HEK293 (cell line): ENCODE data around the gene NUBPL.

Experiments
- CTCF ChIA-PET: fragments of 350-600 bp; formaldehyde crosslinking; extraction: SDS; loops from one replicate; lab custom pipeline; 2021; ENCODE audit warnings: antibody characterized with exemption; lab: Yijun Ruan, JAX
- POLR2A ChIA-PET: fragments of 300-600 bp; formaldehyde crosslinking; extraction: SDS; loops from one replicate; lab custom pipeline; 2020; ENCODE audit warnings: antibody characterized with exemption, inconsistent platforms; lab: Yijun Ruan, JAX
- H3K27ac ChIP-seq: fragments of 200-500 bp; sonication (Bioruptor generic); 2 replicates; pipeline ENCODE4 v1.5.1; 2014; ENCODE audit warnings: low read depth, low read length, control low read depth, inconsistent platforms; ENCODE audit errors: extremely low read depth
- H3K36me3 ChIP-seq, 2 experiments: fragments of 200-500 bp in 1 of 2; sonication (Bioruptor generic) in 1 of 2; 1 replicate in 1 of 2; 2 replicates in 1 of 2; pipeline ENCODE4 v1.5.1; 2014 to 2017; ENCODE audit warnings: inconsistent platforms in 2 of 2, low read length in 2 of 2; ENCODE audit not compliant: control insufficient read depth in 2 of 2, insufficient read depth in 1 of 2
- H3K4me1 ChIP-seq: fragments of 200-500 bp; sonication (Bioruptor generic); 2 replicates; pipeline ENCODE4 v1.5.1; 2014; ENCODE audit warnings: mild to moderate bottlenecking, low read length, inconsistent platforms; ENCODE audit not compliant: control insufficient read depth, insufficient read depth
- H3K4me3 ChIP-seq: 2 replicates; pipeline ENCODE4 v1.5.1; 2011; ENCODE audit warnings: low read depth, mild to moderate bottlenecking, control low read depth, low read length, moderate library complexity
- H3K9me3 ChIP-seq: fragments of 200-500 bp; sonication (Bioruptor generic); 2 replicates; pipeline ENCODE4 v1.5.1; 2014; ENCODE audit warnings: low read depth, low read length, inconsistent platforms; ENCODE audit not compliant: control insufficient read depth, insufficient read depth
- GLI4 ChIP-seq: fragments of 450-650 bp; formaldehyde crosslinking; IDR thresholded peaks from 2 replicates; pipeline ENCODE4 v1.5.1; 2016; ENCODE audit warnings: missing biosample characterization, missing genetic modification characterization
- INSM2 ChIP-seq: fragments of 450-650 bp; formaldehyde crosslinking; IDR thresholded peaks from 2 replicates; pipeline ENCODE4 v1.5.1; 2016; ENCODE audit warnings: missing biosample characterization, missing genetic modification characterization
- MYNN ChIP-seq: fragments of 450-650 bp; formaldehyde crosslinking; IDR thresholded peaks from 2 replicates; pipeline ENCODE4 v1.5.1; 2016; ENCODE audit warnings: missing biosample characterization, missing genetic modification characterization, borderline replicate concordance
- PRDM1 ChIP-seq: fragments of 450-650 bp; formaldehyde crosslinking; IDR thresholded peaks from 2 replicates; pipeline ENCODE4; 2016; ENCODE audit warnings: missing biosample characterization, missing genetic modification characterization
- RBAK ChIP-seq: fragments of 450-650 bp; formaldehyde crosslinking; IDR thresholded peaks from 2 replicates; pipeline ENCODE4 v1.5.1; 2016; ENCODE audit warnings: missing biosample characterization, missing genetic modification characterization
- REST ChIP-seq: fragments of 450-650 bp; formaldehyde crosslinking; IDR thresholded peaks from 2 replicates; pipeline ENCODE4 v1.5.1; 2016; ENCODE audit warnings: missing biosample characterization, missing genetic modification characterization
- SP3 ChIP-seq: fragments of 450-650 bp; formaldehyde crosslinking; IDR thresholded peaks from 2 replicates; pipeline ENCODE4 v1.5.1; 2016; ENCODE audit warnings: missing biosample characterization, missing genetic modification characterization
- ZIC2 ChIP-seq: fragments of 450-650 bp; formaldehyde crosslinking; IDR thresholded peaks from 2 replicates; pipeline ENCODE4 v1.5.1; 2016; ENCODE audit warnings: missing biosample characterization, missing genetic modification characterization
- ZNF514 ChIP-seq: fragments of 450-650 bp; formaldehyde crosslinking; IDR thresholded peaks from 2 replicates; pipeline ENCODE4 v1.5.1; 2016; ENCODE audit warnings: missing biosample characterization, missing genetic modification characterization
- ZNF623 ChIP-seq: fragments of 450-650 bp; formaldehyde crosslinking; IDR thresholded peaks from 2 replicates; pipeline ENCODE4 v1.5.1; 2016; ENCODE audit warnings: missing biosample characterization, missing genetic modification characterization
- ZNF777 ChIP-seq: fragments of 450-650 bp; formaldehyde crosslinking; IDR thresholded peaks from 2 replicates; pipeline ENCODE4 v1.5.1; 2017; ENCODE audit warnings: missing biosample characterization, missing genetic modification characterization, borderline replicate concordance
- TF ChIP-seq, protein P1 (sequence below): fragments of 450-650 bp; formaldehyde crosslinking; IDR thresholded peaks from 2 replicates; pipeline ENCODE4 v1.5.1; 2016; ENCODE audit warnings: missing biosample characterization, missing genetic modification characterization

The NUBPL gene

GRCh38 chr14:31837031-31837430 lies 275.8 kb downstream of the NUBPL start:
- CTCF ChIA-PET: interaction anchor here (0.7 kb wide), 1 partner anchor 349 kb away, joined by 4 read pairs; the partner anchor contains the start of gene GPR33
- Histone ChIP-seq H3K36me3 (no peaks in the 10 kb centered on the region), H3K4me3 (no peak overlapping the region)
- TF ChIP-seq PRDM1 (tag by site-specific recombination): no peak
- TF ChIP-seq, all 188 proteins: peak for 0
- Histone ChIP-seq H3K4me1 (peaks cover 6% of the 10 kb centered on the region; the same call in 1 of the 2 replicates), H3K9me3 (no peaks in the 10 kb centered on the region), H3K27ac (no peak overlapping the region)
- POLR2A ChIA-PET: no interaction called here

- TF ChIP-seq ZNF777 (tag by site-specific recombination) (no peak), MYNN (tag by site-specific recombination) (no peak), REST (tag by site-specific recombination) (no peak), ZIC2 (tag by site-specific recombination) (no peak), ZNF514 (tag by site-specific recombination) (no peak), INSM2 (tag by site-specific recombination) (no peak), RBAK (no peak)
- CTCF ChIA-PET: no interaction called here
- POLR2A ChIA-PET: no interaction called here
- no peak overlapping the region for H3K4me3 ChIP-seq
- H3K36me3 ChIP-seq: no peaks in the 10 kb centered on the region
- no peaks in the 10 kb centered on the region for H3K4me1 ChIP-seq
- no peak overlapping the region for H3K27ac ChIP-seq
- no peaks in the 10 kb centered on the region for H3K9me3 ChIP-seq
Measured at GRCh38 chr14:31842899-31843298, 281.7 kb downstream of the NUBPL start.

- ChIA-PET POLR2A (no interaction called here), CTCF (interaction anchor here (1.0 kb wide), 1 partner anchor 100 kb away, joined by 3 read pairs; no protein-coding TSS in a partner anchor)
- Histone ChIP-seq H3K9me3 (no peaks in the 10 kb centered on the region), H3K27ac (no peak overlapping the region), H3K4me3 (no peak overlapping the region), H3K4me1 (no peaks in the 10 kb centered on the region), H3K36me3 (no peaks in the 10 kb centered on the region)
- TF ChIP-seq, protein P1, sequence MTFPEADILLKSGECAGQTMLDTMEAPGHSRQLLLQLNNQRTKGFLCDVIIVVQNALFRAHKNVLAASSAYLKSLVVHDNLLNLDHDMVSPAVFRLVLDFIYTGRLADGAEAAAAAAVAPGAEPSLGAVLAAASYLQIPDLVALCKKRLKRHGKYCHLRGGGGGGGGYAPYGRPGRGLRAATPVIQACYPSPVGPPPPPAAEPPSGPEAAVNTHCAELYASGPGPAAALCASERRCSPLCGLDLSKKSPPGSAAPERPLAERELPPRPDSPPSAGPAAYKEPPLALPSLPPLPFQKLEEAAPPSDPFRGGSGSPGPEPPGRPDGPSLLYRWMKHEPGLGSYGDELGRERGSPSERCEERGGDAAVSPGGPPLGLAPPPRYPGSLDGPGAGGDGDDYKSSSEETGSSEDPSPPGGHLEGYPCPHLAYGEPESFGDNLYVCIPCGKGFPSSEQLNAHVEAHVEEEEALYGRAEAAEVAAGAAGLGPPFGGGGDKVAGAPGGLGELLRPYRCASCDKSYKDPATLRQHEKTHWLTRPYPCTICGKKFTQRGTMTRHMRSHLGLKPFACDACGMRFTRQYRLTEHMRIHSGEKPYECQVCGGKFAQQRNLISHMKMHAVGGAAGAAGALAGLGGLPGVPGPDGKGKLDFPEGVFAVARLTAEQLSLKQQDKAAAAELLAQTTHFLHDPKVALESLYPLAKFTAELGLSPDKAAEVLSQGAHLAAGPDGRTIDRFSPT (tag by site-specific recombination): no peak
- TF ChIP-seq ZNF623 (tag by site-specific recombination) (no peak), SP3 (no peak), GLI4 (tag by site-specific recombination) (no peak)
Measured at GRCh38 chr14:31843361-31844091, 282.3 kb downstream of the NUBPL start.
